BLaER1 (cell line): ENCODE results near the gene TLL2.

ENCODE experiments used
- H3K27ac ChIP-seq: shearing (Covaris generic); formaldehyde crosslinking; 2 replicates; pipeline ENCODE4 v1.8.1; 2022
- H3K27me3 ChIP-seq: shearing (Covaris generic); formaldehyde crosslinking; 2 replicates; pipeline ENCODE4 v1.8.1; 2022
- H3K36me3 ChIP-seq: shearing (Covaris generic); formaldehyde crosslinking; 2 replicates; pipeline ENCODE4 v1.8.1; 2022
- H3K4me1 ChIP-seq: shearing (Covaris generic); formaldehyde crosslinking; 2 replicates; pipeline ENCODE4 v1.8.1; 2022
- H3K4me2 ChIP-seq: shearing (Covaris generic); formaldehyde crosslinking; 2 replicates; pipeline ENCODE4 v1.8.1; 2022
- H3K4me3 ChIP-seq: shearing (Covaris generic); formaldehyde crosslinking; 2 replicates; pipeline ENCODE4 v1.8.1; 2022
- H3K9ac ChIP-seq: shearing (Covaris generic); formaldehyde crosslinking; 2 replicates; pipeline ENCODE4 v1.8.1; 2022
- H3K9me3 ChIP-seq: shearing (Covaris generic); formaldehyde crosslinking; 2 replicates; pipeline ENCODE4 v1.8.1; 2022
- H4K20me1 ChIP-seq: shearing (Covaris generic); formaldehyde crosslinking; 2 replicates; pipeline ENCODE4 v1.8.1; 2022
- Cebpa-rat ChIP-seq: shearing (Covaris generic); IDR thresholded peaks from 2 replicates; pipeline ENCODE4 v1.8.1; 2022

Gene TLL2

DNA sequence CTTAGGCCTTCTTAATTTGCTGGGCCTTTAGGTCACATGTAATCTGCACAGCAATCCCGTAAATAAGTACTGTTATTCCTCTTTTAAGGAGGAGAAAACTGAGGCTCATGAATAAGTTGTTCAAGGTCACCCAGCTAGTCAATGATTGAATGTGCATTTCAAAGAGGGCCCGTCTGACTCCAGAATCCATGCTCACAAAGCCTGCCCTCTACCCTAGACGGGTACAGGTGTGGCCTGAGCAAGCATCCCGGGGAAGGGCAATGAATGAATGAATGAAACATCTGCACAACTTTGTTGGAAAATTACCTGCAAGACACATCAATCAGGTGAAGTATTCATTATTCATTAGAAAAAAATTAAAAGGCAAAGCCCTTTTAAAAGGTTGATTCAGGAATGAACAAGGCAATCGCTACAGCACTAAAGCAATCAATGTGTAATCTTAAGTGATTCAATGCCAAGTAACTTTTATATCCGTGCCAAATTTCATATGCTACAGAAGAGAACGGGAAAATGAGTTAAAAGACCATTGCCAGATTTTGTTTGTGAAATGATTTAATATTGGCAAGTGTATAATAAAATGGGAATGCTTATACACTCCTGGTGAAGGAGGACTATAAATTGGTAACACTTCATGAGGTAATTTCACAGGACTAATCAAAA, 61.1 kb downstream of the TLL2 start:
- no peaks in the 10 kb centered on the region for H3K36me3 ChIP-seq
- H3K4me1 ChIP-seq: peaks cover 19% of the 10 kb centered on the region
- H3K4me2 ChIP-seq: no peak overlapping the region
- TF ChIP-seq Cebpa-rat: no peak
- H3K27ac ChIP-seq: no peak overlapping the region
- no peaks in the 10 kb centered on the region for H3K27me3 ChIP-seq
- H4K20me1 ChIP-seq: no peaks in the 10 kb centered on the region
- no peaks in the 10 kb centered on the region for H3K9me3 ChIP-seq
- no peak overlapping the region for H3K4me3 ChIP-seq
- no peak overlapping the region for H3K9ac ChIP-seq

DNA sequence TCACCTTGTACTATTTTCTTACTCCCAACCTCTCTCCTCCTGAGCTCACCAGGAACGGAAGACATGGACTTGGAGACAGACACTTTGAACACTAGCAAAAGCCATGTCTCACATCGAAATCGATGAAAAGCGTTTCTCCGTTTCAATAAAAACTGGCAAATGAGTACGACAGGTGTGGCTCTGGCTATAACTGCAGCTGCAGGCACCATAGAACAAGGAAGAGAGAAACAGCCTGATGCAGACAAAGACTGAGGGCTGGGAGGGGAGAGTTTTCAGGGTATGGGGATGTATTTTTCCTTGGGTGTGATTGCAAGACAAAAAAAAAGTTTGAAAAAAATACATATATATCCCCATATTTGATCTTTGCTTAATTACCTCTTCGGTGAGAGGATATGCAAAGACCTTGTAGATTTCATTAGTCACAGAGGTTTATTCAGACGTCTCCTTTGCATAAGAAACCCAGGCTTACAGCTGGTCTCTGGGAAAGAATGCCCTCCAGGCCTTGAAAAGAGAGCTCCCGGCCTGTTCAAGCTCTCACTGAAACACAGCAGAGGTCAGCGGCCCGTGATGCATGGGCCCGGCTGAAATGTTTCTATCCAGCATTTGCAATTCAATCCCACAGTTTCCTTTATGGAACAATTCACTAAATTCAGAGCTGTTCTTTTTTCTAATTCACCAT, 63.1 kb downstream of the TLL2 start:
- no peak overlapping the region for H3K9ac ChIP-seq
- H3K4me2 ChIP-seq: no peak overlapping the region
- no peak for TF ChIP-seq Cebpa-rat
- H3K9me3 ChIP-seq: no peaks in the 10 kb centered on the region
- no peaks in the 10 kb centered on the region for H3K36me3 ChIP-seq
- no peak overlapping the region for H3K4me3 ChIP-seq
- no peaks in the 10 kb centered on the region for H4K20me1 ChIP-seq
- H3K27ac ChIP-seq: no peak overlapping the region
- H3K4me1 ChIP-seq: no peaks in the 10 kb centered on the region; the same call in 1 of the 2 replicates
- H3K27me3 ChIP-seq: no peaks in the 10 kb centered on the region

GRCh38 chr10:96448558-96448957, 65.2 kb downstream of the TLL2 start:
- Histone ChIP-seq H3K4me2 (no peak overlapping the region), H3K27me3 (no peaks in the 10 kb centered on the region), H3K4me3 (no peak overlapping the region), H4K20me1 (no peaks in the 10 kb centered on the region), H3K27ac (no peak overlapping the region), H3K36me3 (no peaks in the 10 kb centered on the region), H3K4me1 (no peaks in the 10 kb centered on the region), H3K9ac (no peak overlapping the region), H3K9me3 (0 out of 2 replicates have a peak, but pooled peaks cover 4% of the 10 kb centered on the region)
- no peak for TF ChIP-seq Cebpa-rat

- H3K4me1 ChIP-seq: no peaks in the 10 kb centered on the region
- H3K9me3 ChIP-seq: 0 out of 2 replicates have a peak, but pooled peaks cover 4% of the 10 kb centered on the region
- no peaks in the 10 kb centered on the region for H3K27me3 ChIP-seq
- H3K4me2 ChIP-seq: no peak overlapping the region
- H3K27ac ChIP-seq: no peak overlapping the region
- H3K36me3 ChIP-seq: no peaks in the 10 kb centered on the region
- H4K20me1 ChIP-seq: no peaks in the 10 kb centered on the region
- TF ChIP-seq Cebpa-rat: no peak
- no peak overlapping the region for H3K9ac ChIP-seq
- H3K4me3 ChIP-seq: no peak overlapping the region
Observed at GRCh38 chr10:96448021-96448457, 65.7 kb downstream of the TLL2 start.

GRCh38 chr10:96446966-96447596, 66.6 kb downstream of the TLL2 start:
- H3K4me1 ChIP-seq: no peaks in the 10 kb centered on the region
- no peak overlapping the region for H3K27ac ChIP-seq
- TF ChIP-seq Cebpa-rat: no peak
- no peaks in the 10 kb centered on the region for H3K27me3 ChIP-seq
- H3K4me3 ChIP-seq: no peak overlapping the region
- H3K9me3 ChIP-seq: 0 out of 2 replicates have a peak, but pooled peaks cover 4% of the 10 kb centered on the region
- no peak overlapping the region for H3K4me2 ChIP-seq
- H3K36me3 ChIP-seq: no peaks in the 10 kb centered on the region
- H4K20me1 ChIP-seq: no peaks in the 10 kb centered on the region
- H3K9ac ChIP-seq: no peak overlapping the region

DNA sequence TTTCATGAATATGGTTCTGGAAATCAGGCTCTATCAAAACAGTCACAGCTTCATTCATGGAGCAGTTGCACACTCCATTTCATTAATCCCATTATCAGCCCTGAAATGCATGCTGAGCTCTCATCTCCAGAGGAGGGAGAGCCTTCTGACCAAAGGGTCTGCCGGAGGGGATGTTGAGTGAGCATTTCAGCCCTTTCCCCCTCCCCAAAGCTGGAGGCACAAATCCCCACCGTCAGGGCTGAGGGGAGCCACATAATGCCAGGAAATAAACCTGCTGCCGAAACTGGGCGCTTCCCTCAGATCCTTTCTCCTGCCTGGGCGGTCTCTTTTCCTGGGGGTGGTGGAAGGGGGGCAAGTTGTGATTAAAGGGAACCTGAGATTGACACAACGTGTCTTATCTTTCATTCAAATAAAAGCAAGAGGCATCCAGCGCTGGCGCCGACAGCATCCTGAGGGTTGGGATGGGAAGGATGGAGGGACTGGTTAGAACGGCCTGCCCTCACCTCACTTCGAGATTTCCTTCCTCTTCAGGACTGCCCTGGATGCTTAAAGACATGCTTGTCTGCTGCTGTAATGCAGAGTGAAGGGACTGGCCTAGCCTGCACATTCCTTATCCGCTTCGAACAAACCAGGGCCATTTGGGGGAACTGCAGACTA, 71.6 kb downstream of the TLL2 start:
- Histone ChIP-seq H4K20me1 (no peaks in the 10 kb centered on the region), H3K4me1 (no peaks in the 10 kb centered on the region), H3K4me3 (no peak overlapping the region), H3K9me3 (0 out of 2 replicates have a peak, but pooled peaks cover 4% of the 10 kb centered on the region), H3K36me3 (no peaks in the 10 kb centered on the region), H3K27me3 (no peaks in the 10 kb centered on the region), H3K27ac (no peak overlapping the region), H3K9ac (no peak overlapping the region), H3K4me2 (no peak overlapping the region)
- no peak for TF ChIP-seq Cebpa-rat

DNA sequence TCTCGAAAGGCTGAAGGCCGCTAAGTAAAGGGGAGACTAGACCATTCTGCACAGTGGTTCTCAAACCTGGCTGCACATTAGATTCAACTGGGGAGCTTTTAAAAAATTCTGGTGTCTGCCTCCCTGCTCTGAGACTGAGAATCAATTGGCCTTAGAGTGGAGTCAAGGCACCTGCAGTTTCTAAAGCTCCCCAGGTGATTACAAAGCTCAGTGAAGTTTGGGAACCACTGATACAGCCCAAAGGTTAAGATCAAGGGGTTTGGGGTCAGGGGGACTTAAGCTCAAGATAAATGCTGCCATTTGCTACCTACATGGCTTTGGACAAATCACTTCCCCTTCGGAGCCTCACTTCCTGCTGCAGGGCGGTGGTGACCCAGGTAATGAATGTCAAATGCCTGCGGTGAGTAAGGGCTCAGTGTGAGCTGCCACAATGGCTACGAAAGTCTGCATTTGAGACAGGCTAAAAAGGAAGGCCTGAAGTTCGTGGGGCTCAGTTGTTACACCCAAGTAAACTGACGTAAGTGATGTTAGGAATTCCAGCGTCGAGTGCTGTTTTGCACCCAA, 72.3 kb downstream of the TLL2 start:
- Histone ChIP-seq H3K27me3 (no peaks in the 10 kb centered on the region), H3K27ac (no peak overlapping the region), H3K4me2 (no peak overlapping the region), H3K9ac (no peak overlapping the region), H3K4me3 (no peak overlapping the region), H4K20me1 (no peaks in the 10 kb centered on the region), H3K9me3 (0 out of 2 replicates have a peak, but pooled peaks cover 4% of the 10 kb centered on the region), H3K4me1 (no peaks in the 10 kb centered on the region), H3K36me3 (no peaks in the 10 kb centered on the region)
- no peak for TF ChIP-seq Cebpa-rat

- Histone ChIP-seq H3K36me3 (no peaks in the 10 kb centered on the region), H3K27ac (no peak overlapping the region), H3K9me3 (peaks cover 4% of the 10 kb centered on the region; the same call in 1 of the 2 replicates), H4K20me1 (no peaks in the 10 kb centered on the region), H3K4me1 (no peaks in the 10 kb centered on the region), H3K4me2 (no peak overlapping the region), H3K27me3 (no peaks in the 10 kb centered on the region), H3K9ac (no peak overlapping the region), H3K4me3 (no peak overlapping the region)
- TF ChIP-seq Cebpa-rat: no peak
Observed at GRCh38 chr10:96440361-96441292, 73.1 kb downstream of the TLL2 start.

DNA sequence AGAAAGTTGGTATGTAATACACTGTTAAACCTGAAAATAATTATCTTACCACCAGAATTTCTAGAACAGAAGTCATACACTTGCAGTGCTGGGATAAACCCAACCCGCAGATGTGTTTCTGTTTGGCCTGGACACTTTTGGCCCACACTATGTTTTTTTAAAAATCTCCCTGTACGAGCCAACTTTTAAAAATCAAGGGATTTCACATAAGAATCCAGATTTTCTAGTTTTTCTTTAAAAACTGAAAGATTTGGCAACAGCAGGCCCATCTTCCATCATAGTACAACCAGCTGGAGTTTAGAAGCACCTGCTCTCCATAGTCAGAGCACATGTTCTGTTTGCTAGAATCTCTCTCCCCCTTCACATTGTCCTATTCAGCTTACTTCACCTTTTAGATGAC, 74.0 kb downstream of the TLL2 start:
- Histone ChIP-seq H3K9me3 (peaks cover under 1% of the 10 kb centered on the region; the same call in 1 of the 2 replicates), H3K4me2 (no peak overlapping the region), H3K9ac (no peak overlapping the region), H4K20me1 (no peaks in the 10 kb centered on the region), H3K4me3 (no peak overlapping the region), H3K27ac (no peak overlapping the region), H3K27me3 (no peaks in the 10 kb centered on the region), H3K36me3 (no peaks in the 10 kb centered on the region), H3K4me1 (no peaks in the 10 kb centered on the region)
- no peak for TF ChIP-seq Cebpa-rat
